GM12865 (cell line): ENCODE measurements around the gene TOX3.

ENCODE experiments used
- DNase-seq: peaks from one replicate; pipeline ENCODE4 v3.0.0; 2010; ENCODE audit warnings: low read depth
- H3K4me3 ChIP-seq: 2 replicates; pipeline ENCODE4 v1.5.1; 2011; ENCODE audit warnings: mild to moderate bottlenecking, low read depth, low read length, control low read depth
- TF ChIP-seq, protein P1 (sequence below): IDR thresholded peaks from 2 replicates; pipeline ENCODE4 v1.5.1; 2011; ENCODE audit warnings: low read length, control low read depth, low read depth, inconsistent platforms; ENCODE audit not compliant: insufficient read depth; ENCODE audit errors: missing control alignments

TOX3 gene

DNA sequence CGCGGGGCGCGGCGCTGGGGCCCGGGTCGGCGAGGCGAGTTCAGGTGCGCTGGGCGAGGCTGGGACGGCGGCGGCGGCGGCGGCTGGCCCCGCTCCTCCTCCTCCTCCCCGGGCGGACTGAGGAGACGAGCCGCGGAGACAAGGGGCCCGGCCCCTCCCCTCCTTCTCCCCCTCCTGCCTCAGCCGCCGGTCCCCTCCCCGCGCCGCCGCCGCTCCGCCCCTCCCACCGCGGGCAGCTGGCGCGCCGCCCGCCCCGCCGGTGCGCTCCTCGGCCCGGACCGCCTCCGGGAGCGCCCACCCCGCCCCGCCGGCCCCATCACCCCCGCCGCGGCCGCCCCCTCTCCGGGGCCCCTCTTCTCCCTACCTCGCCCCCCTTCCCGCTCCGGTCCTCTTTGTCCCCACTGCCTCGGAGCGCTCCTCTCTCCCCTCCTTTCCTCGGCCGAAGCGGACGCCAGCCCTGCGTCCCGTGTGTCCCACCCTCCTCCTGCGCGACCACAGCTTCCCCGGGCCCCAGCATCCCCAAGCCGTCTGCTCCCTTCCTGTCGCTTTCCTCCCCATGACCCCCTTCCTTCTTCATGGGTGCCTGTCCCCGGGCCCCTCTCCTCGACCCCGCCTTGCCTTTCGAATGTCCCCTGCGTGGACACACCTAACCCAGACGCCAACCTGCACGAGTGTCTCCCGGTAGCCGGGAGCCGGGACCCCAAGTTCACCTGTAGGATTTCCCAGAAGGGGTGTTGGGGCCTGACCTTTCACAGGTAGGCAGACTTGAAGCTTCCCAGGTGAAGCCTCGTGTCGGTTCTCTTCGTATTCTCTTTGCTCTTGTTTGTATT is at the start of gene TOX3:
Gene TOX3 (minus strand): TSS at position 140 of the 830 bp plus-strand sequence. CDS start 420 bp downstream, outside the sequence.
- TF ChIP-seq, protein P1, sequence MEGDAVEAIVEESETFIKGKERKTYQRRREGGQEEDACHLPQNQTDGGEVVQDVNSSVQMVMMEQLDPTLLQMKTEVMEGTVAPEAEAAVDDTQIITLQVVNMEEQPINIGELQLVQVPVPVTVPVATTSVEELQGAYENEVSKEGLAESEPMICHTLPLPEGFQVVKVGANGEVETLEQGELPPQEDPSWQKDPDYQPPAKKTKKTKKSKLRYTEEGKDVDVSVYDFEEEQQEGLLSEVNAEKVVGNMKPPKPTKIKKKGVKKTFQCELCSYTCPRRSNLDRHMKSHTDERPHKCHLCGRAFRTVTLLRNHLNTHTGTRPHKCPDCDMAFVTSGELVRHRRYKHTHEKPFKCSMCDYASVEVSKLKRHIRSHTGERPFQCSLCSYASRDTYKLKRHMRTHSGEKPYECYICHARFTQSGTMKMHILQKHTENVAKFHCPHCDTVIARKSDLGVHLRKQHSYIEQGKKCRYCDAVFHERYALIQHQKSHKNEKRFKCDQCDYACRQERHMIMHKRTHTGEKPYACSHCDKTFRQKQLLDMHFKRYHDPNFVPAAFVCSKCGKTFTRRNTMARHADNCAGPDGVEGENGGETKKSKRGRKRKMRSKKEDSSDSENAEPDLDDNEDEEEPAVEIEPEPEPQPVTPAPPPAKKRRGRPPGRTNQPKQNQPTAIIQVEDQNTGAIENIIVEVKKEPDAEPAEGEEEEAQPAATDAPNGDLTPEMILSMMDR: no peak
- no peak for DNase-seq
- no peak within 1 kb of the TSS for H3K4me3 ChIP-seq

- no peak overlapping the region for H3K4me3 ChIP-seq
- DNase-seq: no peak
- TF ChIP-seq, protein P1: no peak
These were observed 45.8 kb upstream of the TOX3 start for GRCh38 chr16:52592778-52593177.

DNA sequence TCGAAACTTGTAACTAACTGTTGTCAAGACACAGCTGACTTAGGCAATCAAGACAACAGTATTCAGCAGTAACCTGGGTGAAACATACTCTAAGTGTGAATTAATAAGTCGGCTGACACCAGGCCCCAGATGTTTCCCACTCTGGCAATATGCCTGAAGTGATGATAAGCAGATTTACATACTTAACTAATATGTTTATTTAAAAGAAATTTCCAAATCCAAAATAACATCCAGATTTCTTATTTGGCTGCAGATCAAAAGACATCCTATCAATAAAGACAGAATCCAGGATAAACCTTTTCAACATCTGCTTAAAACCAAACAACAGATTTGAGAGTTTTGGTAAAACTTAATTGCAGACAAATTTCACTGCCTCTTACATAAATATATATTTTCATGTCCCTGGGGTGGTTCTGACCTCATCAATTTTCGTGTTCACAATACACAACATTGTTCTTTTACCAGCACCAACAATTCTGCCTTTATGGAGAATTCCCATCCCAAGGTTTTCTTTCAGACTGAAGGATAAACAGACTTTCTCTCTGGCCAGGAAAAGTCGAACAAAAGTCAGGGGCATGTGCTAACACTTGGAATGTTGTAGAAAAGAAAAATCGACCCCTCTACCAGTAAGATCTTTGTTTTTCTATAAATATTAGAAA is 45.1 kb upstream of the TOX3 start:
- no peak for DNase-seq
- TF ChIP-seq, protein P1: no peak

GRCh38 chr16:52591471-52591870 is 44.5 kb upstream of the TOX3 start:
- H3K4me3 ChIP-seq: no peak overlapping the region
- TF ChIP-seq, protein P1: no peak
- no peak for DNase-seq

More for the DNA sequence above, 45.1 kb upstream of the TOX3 start:
- no peak overlapping the region for H3K4me3 ChIP-seq

GRCh38 chr16:52586159-52586558 is 39.2 kb upstream of the TOX3 start:
- TF ChIP-seq, protein P1: no peak
- DNase-seq: no peak
- no peak overlapping the region for H3K4me3 ChIP-seq

DNA sequence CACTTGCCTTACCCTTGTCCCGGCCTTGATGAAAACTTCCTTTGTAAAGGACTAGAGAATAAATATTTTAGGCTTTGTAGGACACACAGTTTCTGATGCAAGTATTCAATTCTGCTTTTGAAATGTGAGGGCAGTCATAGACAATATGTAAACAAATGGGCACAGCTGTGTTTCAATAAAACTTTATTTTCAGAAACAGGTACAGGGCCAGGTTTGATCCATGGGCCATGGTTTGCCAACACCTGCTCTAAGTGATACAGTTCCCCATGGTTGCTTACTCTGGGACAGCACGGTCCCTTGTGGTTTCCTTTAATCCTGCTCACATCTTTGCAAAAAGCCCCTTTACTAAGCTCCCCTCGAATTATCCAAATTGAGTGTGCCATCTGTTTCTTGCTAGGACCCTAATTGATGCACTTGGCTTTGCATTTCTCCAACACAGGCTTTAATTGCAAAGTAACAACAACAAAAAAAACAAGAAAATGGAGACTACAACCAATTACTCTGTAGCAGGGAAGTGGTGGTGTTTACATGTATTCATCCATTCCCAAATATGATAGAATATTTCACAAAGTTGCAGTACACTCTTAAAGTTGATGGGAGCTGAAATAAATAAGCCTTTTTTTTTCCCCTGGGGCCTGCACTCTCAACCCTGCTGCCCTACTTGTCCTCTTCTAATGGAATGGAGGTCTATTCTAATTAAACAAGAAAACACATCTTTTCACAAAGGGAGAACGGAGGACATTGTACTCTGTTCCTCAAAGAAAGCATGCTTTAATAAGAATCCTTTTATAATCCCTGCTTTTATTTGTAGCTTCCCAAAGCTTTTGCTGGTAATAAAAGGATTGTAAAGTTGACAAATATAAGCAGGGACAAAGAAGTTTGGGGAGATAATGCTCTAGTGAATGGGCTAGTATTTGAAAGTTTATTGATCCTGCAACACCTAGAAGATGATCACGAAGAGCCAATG is 37.7 kb upstream of the TOX3 start:
- TF ChIP-seq, protein P1: no peak
- no peak overlapping the region for H3K4me3 ChIP-seq
- no peak for DNase-seq
